KMS-11 (cell line): ENCODE data around the gene RTP5.

Experiments used
- H2AFZ ChIP-seq: fragments of 200-600 bp; sonication (generic); 2 replicates; pipeline ENCODE4 v1.6.1; 2016; ENCODE audit warnings: antibody characterized with exemption, mixed run types, low read depth
- H3K27ac ChIP-seq: fragments of 200-600 bp; sonication (generic); 2 replicates; pipeline ENCODE4 v1.6.1; 2016; ENCODE audit warnings: mild to moderate bottlenecking, mixed run types
- H3K27me3 ChIP-seq: fragments of 200-600 bp; sonication (generic); 2 replicates; pipeline ENCODE4 v1.6.1; 2017; ENCODE audit warnings: mild to moderate bottlenecking, low read depth, mixed run types, moderate library complexity; ENCODE audit not compliant: insufficient read depth
- H3K36me3 ChIP-seq: fragments of 200-600 bp; sonication (generic); 2 replicates; pipeline ENCODE4 v1.6.1; 2017; ENCODE audit warnings: mild to moderate bottlenecking, mixed run types; ENCODE audit not compliant: insufficient read depth
- H3K4me1 ChIP-seq: fragments of 200-600 bp; sonication (generic); 2 replicates; pipeline ENCODE4 v1.6.1; 2016; ENCODE audit warnings: mild to moderate bottlenecking, low read depth, mixed run types; ENCODE audit not compliant: poor library complexity, severe bottlenecking
- H3K4me2 ChIP-seq: fragments of 200-600 bp; sonication (generic); 2 replicates; pipeline ENCODE4 v1.7.0; 2016; ENCODE audit warnings: mild to moderate bottlenecking, mixed run types
- H3K4me3 ChIP-seq: fragments of 200-600 bp; sonication (generic); IDR thresholded peaks from 2 replicates; pipeline ENCODE4 v1.6.1; 2017; ENCODE audit warnings: low read depth, low read length, mixed read lengths; ENCODE audit not compliant: insufficient read depth
- H3K79me2 ChIP-seq: fragments of 200-600 bp; sonication (generic); 2 replicates; pipeline ENCODE4 v1.6.1; 2016; ENCODE audit warnings: low read depth, mixed run types; ENCODE audit not compliant: insufficient read depth
- H3K9ac ChIP-seq: fragments of 200-600 bp; sonication (generic); 2 replicates; pipeline ENCODE4 v1.6.1; 2016; ENCODE audit warnings: mild to moderate bottlenecking, mixed run types
- H4K20me1 ChIP-seq: fragments of 200-600 bp; sonication (generic); 2 replicates; pipeline ENCODE4 v1.6.1; 2016; ENCODE audit warnings: mild to moderate bottlenecking, mixed run types; ENCODE audit not compliant: insufficient read depth
- TF ChIP-seq, protein P1 (sequence below): fragments of 200-600 bp; sonication (generic); conservative IDR thresholded peaks from 2 replicates; pipeline ENCODE4 v1.6.1; 2017; ENCODE audit warnings: low read depth, mild to moderate bottlenecking, antibody characterized with exemption, low read length, moderate library complexity, mixed read lengths

The RTP5 gene

GRCh38 chr2:241852116-241852980 is 17.2 kb upstream of the RTP5 start:
- H3K4me3 ChIP-seq, result no peak overlapping the region
- H3K79me2 ChIP-seq, result no peaks in the 10 kb centered on the region
- no peak overlapping the region for H3K4me2 ChIP-seq
- TF ChIP-seq, protein P1, sequence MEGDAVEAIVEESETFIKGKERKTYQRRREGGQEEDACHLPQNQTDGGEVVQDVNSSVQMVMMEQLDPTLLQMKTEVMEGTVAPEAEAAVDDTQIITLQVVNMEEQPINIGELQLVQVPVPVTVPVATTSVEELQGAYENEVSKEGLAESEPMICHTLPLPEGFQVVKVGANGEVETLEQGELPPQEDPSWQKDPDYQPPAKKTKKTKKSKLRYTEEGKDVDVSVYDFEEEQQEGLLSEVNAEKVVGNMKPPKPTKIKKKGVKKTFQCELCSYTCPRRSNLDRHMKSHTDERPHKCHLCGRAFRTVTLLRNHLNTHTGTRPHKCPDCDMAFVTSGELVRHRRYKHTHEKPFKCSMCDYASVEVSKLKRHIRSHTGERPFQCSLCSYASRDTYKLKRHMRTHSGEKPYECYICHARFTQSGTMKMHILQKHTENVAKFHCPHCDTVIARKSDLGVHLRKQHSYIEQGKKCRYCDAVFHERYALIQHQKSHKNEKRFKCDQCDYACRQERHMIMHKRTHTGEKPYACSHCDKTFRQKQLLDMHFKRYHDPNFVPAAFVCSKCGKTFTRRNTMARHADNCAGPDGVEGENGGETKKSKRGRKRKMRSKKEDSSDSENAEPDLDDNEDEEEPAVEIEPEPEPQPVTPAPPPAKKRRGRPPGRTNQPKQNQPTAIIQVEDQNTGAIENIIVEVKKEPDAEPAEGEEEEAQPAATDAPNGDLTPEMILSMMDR, result no peak
- H2AFZ ChIP-seq, result no peak overlapping the region
- H3K4me1 ChIP-seq, result no peaks in the 10 kb centered on the region
- no peaks in the 10 kb centered on the region for H4K20me1 ChIP-seq
- no peaks in the 10 kb centered on the region for H3K36me3 ChIP-seq
- peaks cover 37% of the 10 kb centered on the region; the same call in 1 of the 2 replicates for H3K27me3 ChIP-seq
- H3K9ac ChIP-seq, result no peak overlapping the region
- no peak overlapping the region for H3K27ac ChIP-seq

DNA sequence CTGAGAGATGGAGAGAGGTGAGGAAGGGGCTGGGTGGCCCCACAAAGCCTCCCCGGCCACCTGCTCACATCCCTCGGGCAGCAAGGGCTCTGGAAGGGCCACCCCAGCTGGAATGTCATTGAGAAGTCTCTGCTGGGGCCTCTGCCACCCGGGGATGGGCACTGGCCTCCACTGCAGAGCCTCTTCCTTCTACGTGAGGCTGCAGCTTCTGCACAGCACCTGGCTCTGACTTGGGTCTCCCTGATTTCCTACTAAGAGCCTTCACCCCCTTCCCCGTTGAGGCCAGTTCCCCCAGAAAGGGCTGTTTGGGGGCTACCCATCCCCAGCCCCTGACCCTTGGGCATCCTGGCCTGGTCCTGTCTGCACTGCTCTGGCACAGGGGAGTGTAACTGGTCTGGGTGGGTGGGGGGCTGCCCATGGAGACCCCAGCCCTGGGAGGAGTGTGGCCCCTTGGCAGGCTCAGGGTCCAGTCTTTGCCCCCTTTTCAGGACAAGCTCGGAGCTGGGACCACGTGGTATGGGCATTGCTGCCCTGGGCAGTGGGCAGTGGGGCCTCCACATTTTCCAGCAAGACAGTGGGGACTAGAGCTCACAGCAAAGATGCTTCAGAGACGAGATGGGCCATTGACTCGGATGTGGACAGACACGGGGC is 16.4 kb upstream of the RTP5 start:
- Histone ChIP-seq H3K27ac (no peak overlapping the region), H2AFZ (no peak overlapping the region), H3K79me2 (no peaks in the 10 kb centered on the region), H3K27me3 (peaks cover 37% of the 10 kb centered on the region; the same call in 1 of the 2 replicates), H3K9ac (no peak overlapping the region), H3K36me3 (no peaks in the 10 kb centered on the region), H3K4me1 (no peaks in the 10 kb centered on the region), H4K20me1 (no peaks in the 10 kb centered on the region), H3K4me3 (no peak overlapping the region), H3K4me2 (no peak overlapping the region)
- TF ChIP-seq, protein P1, result no peak

GRCh38 chr2:241853651-241854341 is 15.7 kb upstream of the RTP5 start:
- no peak overlapping the region for H3K27ac ChIP-seq
- peaks cover 37% of the 10 kb centered on the region; the same call in 1 of the 2 replicates for H3K27me3 ChIP-seq
- TF ChIP-seq, protein P1, result no peak

GRCh38 chr2:241854342-241855244 is 14.9 kb upstream of the RTP5 start:
- Histone ChIP-seq H3K27ac (no peak overlapping the region), H3K9ac (no peak overlapping the region), H3K79me2 (no peaks in the 10 kb centered on the region), H3K4me3 (no peak overlapping the region), H3K4me2 (no peak overlapping the region), H4K20me1 (no peaks in the 10 kb centered on the region), H3K4me1 (peaks cover 7% of the 10 kb centered on the region), H3K27me3 (peaks cover 37% of the 10 kb centered on the region; the same call in 1 of the 2 replicates), H3K36me3 (no peaks in the 10 kb centered on the region), H2AFZ (no peak overlapping the region)
- TF ChIP-seq, protein P1, result no peak

More at GRCh38 chr2:241853651-241854341, 15.7 kb upstream of the RTP5 start:
- Histone ChIP-seq H4K20me1 (no peaks in the 10 kb centered on the region), H3K36me3 (no peaks in the 10 kb centered on the region), H3K9ac (no peak overlapping the region), H3K4me3 (no peak overlapping the region), H3K4me1 (no peaks in the 10 kb centered on the region), H3K79me2 (no peaks in the 10 kb centered on the region), H3K4me2 (no peak overlapping the region), H2AFZ (no peak overlapping the region)
